Ascending aorta (tissue), 2 donors: ENCODE data around the gene PHC3. TPM values are rescaled to one million over a fixed set of nuclear protein-coding genes. Genes with fewer than 3 reads are reported as not detected.

Source experiments
- DNase-seq, 2 donors: peaks; one replicate each; pipeline ENCODE4 v3.0.0-alpha.2; 2019; ENCODE audit warnings: low spot score in 2 of 2
- H3K27ac ChIP-seq, 2 donors: fragments of 200-600 bp; sonication (generic); one replicate each; pipeline ENCODE4 v1.5.1; 2016 to 2017; ENCODE audit warnings: mild to moderate bottlenecking in 1 of 2
- H3K27me3 ChIP-seq: fragments of 200-600 bp; sonication (generic); one replicate; pipeline ENCODE4 v1.5.1; 2017
- H3K36me3 ChIP-seq, 2 donors: fragments of 200-600 bp; sonication (generic); one replicate each; pipeline ENCODE4 v1.5.1; 2016
- H3K4me1 ChIP-seq, 2 donors: fragments of 200-600 bp; sonication (generic); one replicate each; pipeline ENCODE4 v1.5.1; 2016 to 2017; ENCODE audit warnings: mild to moderate bottlenecking in 1 of 2
- H3K4me3 ChIP-seq, 2 donors: fragments of 200-600 bp; sonication (generic); one replicate each; pipeline ENCODE4 v1.5.1; 2016 to 2017; ENCODE audit warnings: mild to moderate bottlenecking in 1 of 2
- H3K9me3 ChIP-seq, 2 donors: fragments of 200-600 bp; sonication (generic); one replicate each; pipeline ENCODE4 v1.5.1; 2016
- CTCF ChIP-seq, 3 experiments: fragments of 200-600 bp in 2 of 3; fragments of 450-650 bp in 1 of 3; sonication (generic) in 2 of 3; IDR thresholded peaks; one replicate each; pipeline ENCODE4 v1.5.1; 2016 to 2019; ENCODE audit warnings: antibody characterized with exemption in 3 of 3, mild to moderate bottlenecking in 1 of 3, moderate library complexity in 1 of 3
- intact Hi-C: fragments of 100-400 bp; cut with DNase I; formaldehyde crosslinking; loops from one replicate; pipeline ENCODE4 v1.15.1; 2023
- total RNA-seq: library from RNA; depleted of rRNA; stranded (reverse); fragments of >200 nt; gene quantifications from one replicate; pipeline ENCODE4 v1.1.0, GENCODE V29; 2016

PHC3 gene
- total RNA-seq, 1 donor from 2014 or later, result 43.3 TPM

- no peak overlapping the region for H3K4me3 ChIP-seq
- H3K27ac ChIP-seq, result no peak overlapping the region
- H3K36me3 ChIP-seq, result no peaks in the 10 kb centered on the region
- no peak for TF ChIP-seq CTCF (IDR thresholded peaks at IDR 0.05)
- no peaks in the 10 kb centered on the region for H3K4me1 ChIP-seq
- no peaks in the 10 kb centered on the region for H3K27me3 ChIP-seq
- intact Hi-C loops, result no loop called here
- DNase-seq, result no peak
- H3K9me3 ChIP-seq, result no peaks in the 10 kb centered on the region
Observed at GRCh38 chr3:170054204-170054603, 127.3 kb downstream of the PHC3 start.

- no peaks in the 10 kb centered on the region for H3K9me3 ChIP-seq
- intact Hi-C loops, result no loop called here
- H3K4me1 ChIP-seq, result no peaks in the 10 kb centered on the region
- H3K27me3 ChIP-seq, result no peaks in the 10 kb centered on the region
- no peaks in the 10 kb centered on the region for H3K36me3 ChIP-seq
- no peak for TF ChIP-seq CTCF (IDR thresholded peaks at IDR 0.05)
- no peak overlapping the region for H3K27ac ChIP-seq
- DNase-seq, result no peak
- H3K4me3 ChIP-seq, result no peak overlapping the region
Observed at GRCh38 chr3:170052398-170052797, 129.1 kb downstream of the PHC3 start.

GRCh38 chr3:170050753-170051152 lies 130.8 kb downstream of the PHC3 start:
- Histone ChIP-seq H3K9me3 (no peaks in the 10 kb centered on the region), H3K36me3 (no peaks in the 10 kb centered on the region), H3K27me3 (no peaks in the 10 kb centered on the region), H3K4me1 (no peaks in the 10 kb centered on the region), H3K4me3 (no peak overlapping the region), H3K27ac (no peak overlapping the region)
- TF ChIP-seq CTCF (IDR thresholded peaks at IDR 0.05), result no peak
- DNase-seq, result no peak
- intact Hi-C loops, result no loop called here

- H3K4me3 ChIP-seq, result no peak overlapping the region
- no peaks in the 10 kb centered on the region for H3K36me3 ChIP-seq
- H3K4me1 ChIP-seq, result no peaks in the 10 kb centered on the region
- intact Hi-C loops, result no loop called here
- TF ChIP-seq CTCF (IDR thresholded peaks at IDR 0.05), result no peak
- no peak for DNase-seq
- no peaks in the 10 kb centered on the region for H3K27me3 ChIP-seq
- H3K27ac ChIP-seq, result no peak overlapping the region
- no peaks in the 10 kb centered on the region for H3K9me3 ChIP-seq
Observed at GRCh38 chr3:170049146-170050000, 132.2 kb downstream of the PHC3 start.

- Histone ChIP-seq H3K27me3 (no peaks in the 10 kb centered on the region), H3K27ac (no peak overlapping the region), H3K9me3 (no peaks in the 10 kb centered on the region), H3K4me3 (no peak overlapping the region), H3K36me3 (no peaks in the 10 kb centered on the region), H3K4me1 (no peaks in the 10 kb centered on the region)
- intact Hi-C loops, result no loop called here
- no peak for DNase-seq
- TF ChIP-seq CTCF (IDR thresholded peaks at IDR 0.05), result no peak
Observed at GRCh38 chr3:170047133-170047404, 134.5 kb downstream of the PHC3 start.
